Renal cortical epithelial cell (primary cell): ENCODE results near the gene CCSER2. TPM values are rescaled to one million over a fixed set of nuclear protein-coding genes. Genes with fewer than 3 reads are reported as not detected.
"Not testable (repeated sequence)": the region's sequence is repeated elsewhere in the genome, so short reads cannot be mapped to it uniquely, and the experiment has no call there.

ENCODE experiments used
- DNase-seq: peaks from one replicate; pipeline ENCODE4 v3.0.0-alpha.2; 2011; ENCODE audit warnings: low read depth
- total RNA-seq: library from RNA; depleted of rRNA; stranded (reverse); fragments of >200 nt; gene quantifications from 2 replicates; pipeline ENCODE4 v1.2.3, GENCODE V29; 2014

CCSER2 gene
- total RNA-seq, 1 donor from 2014 or later = 45.5 TPM

DNA sequence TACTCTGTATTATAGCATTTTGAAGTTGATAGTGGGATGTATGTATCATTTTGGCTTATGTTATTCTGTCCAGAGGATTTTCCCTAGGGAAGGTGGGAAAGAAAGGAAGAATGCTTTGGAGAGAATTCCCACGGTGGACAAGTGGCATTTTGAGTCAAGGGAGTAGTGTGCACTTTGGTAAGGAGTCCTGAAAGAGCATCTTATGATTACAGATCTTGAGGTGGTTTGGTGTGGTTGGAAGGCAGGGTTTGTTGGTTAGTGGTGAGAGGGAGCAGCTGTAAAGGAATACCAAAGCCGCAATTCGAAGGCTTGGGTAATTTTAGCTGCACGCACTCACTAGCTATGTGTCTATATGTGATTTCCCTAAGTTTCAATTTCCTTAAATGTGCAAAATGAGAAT, 16.1 kb downstream of the CCSER2 start:
- DNase-seq = no peak

DNA sequence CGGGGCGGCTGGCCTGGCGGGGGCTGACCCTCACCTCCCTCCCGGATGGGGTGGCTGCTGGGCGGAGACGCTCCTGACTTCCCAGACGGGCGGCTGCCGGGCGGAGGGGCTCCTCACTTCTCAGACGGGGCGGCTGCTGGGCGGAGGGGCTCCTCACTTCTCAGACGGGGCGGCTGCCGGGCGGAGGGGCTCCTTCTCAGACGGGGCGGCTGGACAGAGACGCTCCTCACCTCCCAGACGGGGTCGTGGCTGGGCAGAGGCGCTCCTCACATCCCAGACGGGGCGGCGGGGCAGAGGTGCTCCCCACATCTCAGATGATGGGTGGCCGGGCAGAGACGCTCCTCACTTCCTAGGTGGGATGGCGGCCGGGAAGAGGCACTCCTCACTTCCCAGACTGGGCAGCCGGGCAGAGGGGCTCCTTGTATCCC, 19.2 kb downstream of the CCSER2 start:
- not testable (repeated sequence) for DNase-seq

DNA sequence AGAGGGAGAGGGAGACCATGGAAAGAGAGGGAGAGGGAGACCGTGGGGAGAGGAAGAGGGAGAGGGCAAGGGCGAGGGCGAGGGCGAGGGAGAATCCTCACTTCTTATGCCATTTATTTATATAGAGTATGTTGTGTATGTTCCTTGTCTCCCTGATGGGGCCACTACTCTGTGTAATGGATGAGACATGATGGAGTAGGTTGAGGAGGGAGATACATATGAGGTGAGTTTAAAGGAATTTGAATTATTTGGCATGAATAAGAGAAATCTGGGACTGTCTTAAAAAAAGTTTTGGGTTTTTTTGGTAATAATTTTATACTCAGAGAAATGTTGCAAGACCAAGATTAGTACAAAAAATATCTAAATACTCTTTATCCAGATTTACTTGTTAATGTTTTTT, 20.1 kb downstream of the CCSER2 start:
- DNase-seq = no peak

DNA sequence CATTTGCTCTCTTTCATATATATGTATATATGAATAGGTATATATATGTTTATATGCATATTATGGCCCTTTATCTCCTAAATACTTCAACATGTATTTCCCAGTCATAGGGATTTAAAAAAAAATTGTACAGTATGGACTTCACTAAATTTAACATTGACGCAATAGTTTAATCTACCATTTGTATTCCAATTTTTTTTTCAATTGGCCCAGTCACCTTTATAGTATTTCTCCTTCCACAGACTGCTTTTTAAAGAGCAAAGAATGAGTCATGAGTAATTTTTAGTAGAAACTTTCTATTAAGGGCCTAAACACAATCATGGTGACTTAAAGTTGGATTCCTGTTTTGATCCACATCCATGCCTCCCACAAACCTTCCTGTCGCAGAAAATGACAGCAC, 20.5 kb downstream of the CCSER2 start:
- DNase-seq = peak; percentile 74

DNA sequence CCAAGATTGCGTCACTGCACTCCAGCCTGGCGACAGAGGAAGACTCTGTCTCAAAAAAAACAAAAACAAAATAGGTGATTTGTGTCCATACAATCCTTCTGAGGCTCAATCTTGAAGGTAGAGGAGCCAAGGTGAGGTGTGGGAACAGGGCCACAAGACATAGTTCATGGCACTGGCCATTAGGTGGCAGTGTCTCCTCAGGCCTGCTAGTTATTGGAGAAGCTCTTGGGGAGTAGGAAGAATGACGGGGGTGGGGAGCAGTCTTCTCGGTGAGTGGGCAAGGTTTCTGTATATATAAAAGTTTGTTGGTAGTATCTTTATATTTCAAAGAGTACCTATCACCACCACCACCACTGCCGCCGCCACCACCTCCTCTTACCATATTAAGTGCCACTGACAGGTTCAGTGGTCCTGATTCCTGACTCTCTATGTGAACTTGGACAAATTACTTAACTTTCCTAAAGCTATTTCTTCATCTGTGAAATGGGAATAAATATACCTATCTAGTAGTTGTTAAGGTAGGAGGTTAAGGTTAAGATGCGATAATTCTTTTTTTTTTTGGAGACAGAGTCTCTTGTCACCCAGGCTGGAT, 24.0 kb downstream of the CCSER2 start:
- DNase-seq = peak; percentile 61

DNA sequence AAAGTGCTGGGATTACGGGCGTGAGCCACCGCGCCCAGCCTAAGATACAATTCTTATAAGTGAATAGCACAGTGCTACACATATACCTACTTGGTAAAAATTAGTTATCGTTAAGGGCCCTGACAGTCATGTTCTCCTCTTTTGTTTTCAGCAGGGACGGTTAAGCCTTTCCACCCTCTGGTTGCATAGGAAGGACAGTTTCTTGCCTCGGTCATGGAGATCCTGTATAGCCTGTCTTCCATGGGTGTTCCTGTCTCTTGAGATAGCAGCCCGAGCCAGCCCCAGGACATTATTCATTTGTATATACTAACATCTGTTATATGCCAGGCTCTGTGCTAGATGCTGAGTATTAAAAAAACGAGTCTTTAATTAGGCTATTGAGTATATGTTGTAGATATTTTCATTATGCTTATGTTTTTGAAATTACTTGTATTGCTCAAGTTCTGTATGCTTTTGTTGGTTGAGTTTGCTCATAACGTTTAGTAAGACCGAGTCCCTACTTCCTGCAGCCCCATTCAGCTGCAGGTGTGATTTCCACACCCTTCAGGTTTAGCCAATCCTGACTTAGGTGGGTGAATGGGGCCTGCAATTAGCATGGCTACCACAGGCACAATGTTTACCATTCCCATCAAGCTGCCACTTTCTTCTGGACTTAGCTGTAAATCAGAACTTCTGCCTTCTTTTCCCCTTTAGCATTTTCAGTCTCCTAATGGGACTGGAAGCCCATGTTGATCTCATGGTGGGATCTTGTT, 24.8 kb downstream of the CCSER2 start:
- no peak for DNase-seq

DNA sequence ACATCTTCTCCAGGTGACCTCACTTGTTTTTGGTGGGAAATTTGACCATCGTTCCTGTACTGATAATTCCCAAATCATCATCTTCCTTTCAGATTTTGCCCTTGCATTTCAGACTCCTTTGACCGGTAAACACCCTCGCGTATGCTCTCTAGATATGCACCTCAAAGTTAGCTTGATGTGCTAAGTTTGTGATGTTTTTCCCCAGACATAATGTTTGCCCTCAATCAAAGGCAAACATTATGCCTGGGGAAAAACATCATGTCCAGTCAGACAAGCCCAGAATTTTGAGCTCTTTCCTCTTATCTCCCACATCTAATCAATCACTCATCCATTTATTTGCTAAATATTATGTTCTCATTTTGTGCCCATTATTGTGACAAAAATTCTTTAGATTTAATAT, 26.2 kb downstream of the CCSER2 start:
- no peak for DNase-seq

DNA sequence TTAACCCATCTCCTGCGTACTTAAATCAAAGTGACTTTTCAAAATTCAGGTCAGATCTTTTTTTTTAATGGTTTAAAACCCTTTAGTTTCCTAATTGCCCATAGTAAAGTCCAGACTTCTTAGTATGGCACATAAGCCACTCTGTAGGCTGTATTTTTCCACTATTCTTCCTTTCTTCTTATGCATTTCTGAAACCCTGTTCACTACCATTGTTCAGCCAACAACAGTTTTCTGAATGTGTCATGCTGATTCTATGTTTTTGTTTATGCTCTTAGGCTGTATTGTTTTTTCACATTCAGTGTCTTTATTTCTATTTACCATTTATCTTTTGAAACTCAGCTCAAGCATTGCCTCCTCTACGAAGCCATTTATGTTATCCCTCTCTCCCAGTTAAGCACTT, 26.7 kb downstream of the CCSER2 start:
- DNase-seq = no peak

DNA sequence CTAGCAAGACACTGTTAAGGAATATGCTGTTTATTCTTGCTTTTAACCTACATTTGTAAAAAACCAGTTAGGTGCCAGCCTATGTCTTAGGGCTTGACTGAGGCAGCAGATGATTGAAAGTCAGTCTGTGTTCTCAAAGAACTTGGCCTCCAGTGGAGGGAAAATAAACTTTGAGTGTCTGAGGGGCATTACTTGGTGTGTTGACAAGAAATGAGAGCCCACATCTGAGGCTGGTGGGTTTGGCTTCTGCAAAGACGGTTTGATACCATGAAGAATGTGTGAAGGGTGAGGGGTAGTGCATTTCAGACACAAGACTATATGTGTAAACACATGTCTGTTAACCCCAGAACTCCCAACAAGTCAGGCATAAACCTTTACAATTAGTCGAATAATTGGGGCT, 28.5 kb downstream of the CCSER2 start:
- DNase-seq = no peak

DNA sequence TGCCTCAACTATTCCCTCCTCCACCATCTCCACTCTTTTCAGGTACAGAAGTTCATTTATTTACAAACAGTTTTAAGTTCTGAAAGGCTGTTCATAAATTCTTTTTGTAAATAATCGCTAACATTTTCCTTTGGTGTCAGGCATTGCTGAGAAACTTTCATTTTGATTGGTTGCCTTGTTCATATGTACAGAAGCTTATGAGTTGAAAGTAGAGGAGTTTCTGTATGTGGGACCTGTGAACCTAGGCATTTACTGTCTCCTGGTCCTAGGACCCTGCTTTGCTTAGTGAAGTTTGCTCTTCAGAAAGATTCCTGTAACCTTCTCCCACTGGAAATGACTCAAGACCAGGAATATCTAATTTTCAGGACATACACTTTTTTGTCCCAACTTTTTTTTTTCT, 30.4 kb downstream of the CCSER2 start:
- no peak for DNase-seq

DNA sequence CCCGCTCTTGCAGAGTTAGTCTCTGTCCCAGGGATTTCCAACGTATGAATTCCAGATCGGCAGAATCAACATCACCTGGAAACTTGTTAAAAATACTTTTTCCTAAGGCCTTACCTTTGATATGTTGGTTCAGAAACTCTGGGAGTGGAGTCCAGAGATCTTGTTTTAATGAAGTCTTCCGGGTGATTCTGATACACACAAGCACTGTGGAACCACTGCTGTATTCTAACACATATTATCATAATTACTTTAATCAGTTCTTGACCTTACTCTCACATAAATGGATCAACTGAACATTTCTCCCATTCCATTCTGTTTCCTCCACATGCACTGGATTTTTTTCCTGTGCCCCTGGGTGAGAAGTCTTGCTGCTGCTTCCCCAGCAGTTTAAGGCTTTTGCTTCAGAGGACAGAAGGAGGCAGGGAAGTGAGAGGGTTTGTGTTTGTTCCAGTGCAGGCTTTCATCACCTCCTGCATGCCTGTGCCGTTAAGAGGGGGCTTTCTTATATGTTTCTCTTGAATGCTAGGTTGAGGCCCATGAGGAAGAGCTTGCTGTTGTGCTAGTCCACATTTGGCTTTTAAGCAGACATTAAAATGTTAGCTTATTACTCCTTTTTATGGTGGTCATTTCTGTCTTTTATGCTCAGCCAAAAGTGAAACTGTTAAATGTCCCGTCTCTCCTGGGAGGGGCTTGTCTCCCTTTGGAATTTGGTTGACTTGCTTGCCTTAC, 32.4 kb downstream of the CCSER2 start:
- peak; percentile 43 for DNase-seq

DNA sequence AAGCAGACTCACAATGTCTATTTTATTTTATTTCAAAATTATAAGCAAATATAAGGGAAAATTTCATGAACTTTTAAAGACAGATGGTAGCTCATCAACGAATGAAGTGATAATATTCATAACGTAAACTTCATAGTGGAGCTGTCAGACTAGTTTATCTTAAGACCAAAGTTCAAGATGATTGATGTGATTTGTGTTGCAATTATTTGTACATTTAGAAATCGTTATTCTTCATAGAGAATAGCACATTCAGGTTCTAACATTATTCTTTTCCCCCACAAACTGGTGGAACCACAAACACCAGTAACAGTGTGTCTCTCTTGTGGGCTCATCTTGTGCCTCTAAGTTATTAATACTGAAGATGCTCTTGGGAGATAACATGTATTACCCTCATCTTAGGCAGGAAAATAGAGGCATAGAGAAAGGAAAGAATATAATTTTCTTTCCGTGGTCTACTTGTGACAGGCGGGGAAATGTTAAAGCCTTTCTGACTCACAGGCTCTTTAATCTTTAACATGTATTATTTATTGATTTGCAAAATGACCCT, 37.0 kb downstream of the CCSER2 start:
- DNase-seq = no peak

DNA sequence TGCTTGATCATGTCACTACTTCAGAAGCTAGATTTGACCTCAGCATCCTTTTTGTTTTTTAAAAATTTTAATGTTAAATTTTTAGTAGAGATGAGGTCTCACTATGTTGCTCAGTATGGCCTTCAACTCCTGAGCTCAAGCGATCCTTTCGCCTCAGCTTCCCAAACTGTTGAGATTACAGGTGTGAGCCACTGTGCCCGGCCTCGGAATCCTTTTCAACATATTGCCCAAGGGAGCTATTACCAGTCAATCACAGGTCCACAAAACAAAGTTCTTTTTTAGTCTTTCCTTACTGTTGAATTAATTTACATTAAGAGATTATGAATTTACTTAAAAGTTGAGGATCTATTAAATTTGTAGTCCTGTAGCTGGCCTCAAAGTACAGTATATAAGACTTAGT, 37.7 kb downstream of the CCSER2 start:
- DNase-seq = no peak

DNA sequence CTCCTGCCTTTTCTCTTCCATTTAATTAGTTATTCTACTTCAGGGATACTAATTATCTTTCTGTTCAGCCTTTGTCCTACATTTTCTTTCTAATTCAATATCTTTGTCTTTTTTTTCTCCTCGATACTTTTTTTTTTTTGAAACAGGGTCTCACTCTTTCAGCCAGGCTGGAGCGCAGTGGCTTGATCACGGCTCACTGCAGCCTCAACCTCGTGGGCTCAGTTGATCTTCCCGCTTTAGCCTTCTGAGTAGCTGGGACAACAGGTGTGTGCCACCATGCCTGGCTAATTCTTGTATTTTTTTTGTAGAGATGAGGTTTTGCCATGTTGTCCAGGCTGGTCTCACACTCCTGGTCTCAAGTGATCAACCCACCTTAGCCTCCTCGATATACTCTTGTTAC, 38.9 kb downstream of the CCSER2 start:
- no peak for DNase-seq

DNA sequence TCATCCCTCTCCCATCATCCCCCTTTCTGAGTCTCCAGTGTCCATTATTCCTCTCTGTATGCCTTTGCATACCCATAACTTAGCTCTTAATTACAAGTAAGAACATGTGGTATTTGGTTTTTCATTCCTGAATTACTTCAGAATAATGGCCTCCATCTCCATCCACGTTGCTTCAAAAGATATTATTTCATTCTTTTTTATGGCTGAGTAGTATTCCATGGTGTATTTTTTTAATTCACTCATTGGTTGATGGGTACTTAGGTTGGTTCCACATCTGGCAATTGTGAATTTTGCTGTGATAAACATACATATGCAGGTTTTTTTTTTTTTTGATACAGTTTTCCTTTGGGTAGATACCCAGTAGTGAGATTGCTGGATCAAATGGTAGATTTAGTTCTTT, 40.4 kb downstream of the CCSER2 start:
- no peak for DNase-seq

DNA sequence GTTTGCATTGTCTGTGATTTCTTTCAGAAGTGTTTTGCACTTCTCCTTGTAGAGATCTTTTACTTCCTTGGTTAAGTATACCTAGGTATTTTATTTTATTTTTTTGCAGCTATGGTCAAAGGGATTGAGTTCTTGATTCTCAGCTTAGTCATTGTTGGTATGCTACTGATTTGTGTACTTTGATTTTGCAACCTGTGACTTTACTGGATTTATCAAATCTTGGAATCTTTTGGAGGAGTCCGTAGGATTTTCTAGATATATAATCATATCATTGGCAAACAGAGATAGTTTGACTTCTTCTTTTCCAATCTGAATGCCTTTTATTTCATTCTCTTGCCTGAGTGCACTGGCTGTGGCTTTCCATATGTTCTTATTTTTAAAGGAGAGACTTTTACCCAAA, 41.9 kb downstream of the CCSER2 start:
- DNase-seq = no peak

DNA sequence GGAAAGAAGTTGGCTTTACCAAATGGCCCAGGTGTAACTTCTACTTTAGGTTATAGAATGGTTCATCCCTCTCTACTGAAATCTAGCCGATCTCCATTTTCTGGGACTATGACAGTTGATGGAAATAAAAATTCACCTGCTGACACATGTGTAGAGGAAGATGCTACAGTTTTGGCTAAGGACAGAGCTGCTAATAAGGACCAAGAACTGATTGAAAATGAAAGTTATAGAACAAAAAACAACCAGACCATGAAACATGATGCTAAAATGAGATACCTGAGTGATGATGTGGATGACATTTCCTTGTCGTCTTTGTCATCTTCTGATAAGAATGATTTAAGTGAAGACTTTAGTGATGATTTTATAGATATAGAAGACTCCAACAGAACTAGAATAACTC, 43.6 kb downstream of the CCSER2 start:
- DNase-seq = no peak

DNA sequence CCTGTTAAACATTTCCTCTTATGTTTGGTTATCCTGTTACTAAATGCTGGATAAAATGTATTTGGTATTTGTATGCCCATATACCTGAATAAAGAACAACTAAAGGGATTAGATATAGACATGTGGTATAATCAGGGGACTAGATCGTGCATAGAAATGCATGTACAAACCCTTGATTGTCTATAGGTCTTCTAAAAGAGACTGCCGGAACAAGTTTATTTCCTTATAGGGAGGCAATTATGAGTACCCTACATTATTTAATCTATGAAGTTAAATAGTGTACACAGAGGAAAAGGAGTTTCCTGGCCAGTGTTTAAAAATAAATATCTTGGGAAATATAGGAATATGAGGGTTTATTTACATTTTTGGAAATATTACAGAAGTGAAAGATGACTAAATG, 44.6 kb downstream of the CCSER2 start:
- DNase-seq = no peak

DNA sequence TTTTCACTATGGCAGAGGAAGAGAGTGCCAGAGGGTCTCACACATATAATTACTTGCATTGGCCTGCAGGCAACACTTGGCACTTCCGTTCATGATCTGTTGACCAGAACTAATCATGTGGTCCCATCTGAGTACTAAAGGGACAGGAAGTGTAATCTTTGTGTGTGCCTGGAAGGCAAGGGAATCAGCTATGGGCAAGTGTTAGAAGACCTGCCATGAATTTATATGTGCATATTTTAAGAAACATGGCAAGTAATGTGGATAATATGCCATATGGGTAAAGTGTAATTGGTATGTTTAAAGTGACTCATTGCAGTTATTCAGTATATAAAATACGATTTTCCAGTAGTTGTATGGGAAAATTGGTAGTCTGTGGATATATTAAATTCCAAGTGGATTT, 46.1 kb downstream of the CCSER2 start:
- DNase-seq = no peak

DNA sequence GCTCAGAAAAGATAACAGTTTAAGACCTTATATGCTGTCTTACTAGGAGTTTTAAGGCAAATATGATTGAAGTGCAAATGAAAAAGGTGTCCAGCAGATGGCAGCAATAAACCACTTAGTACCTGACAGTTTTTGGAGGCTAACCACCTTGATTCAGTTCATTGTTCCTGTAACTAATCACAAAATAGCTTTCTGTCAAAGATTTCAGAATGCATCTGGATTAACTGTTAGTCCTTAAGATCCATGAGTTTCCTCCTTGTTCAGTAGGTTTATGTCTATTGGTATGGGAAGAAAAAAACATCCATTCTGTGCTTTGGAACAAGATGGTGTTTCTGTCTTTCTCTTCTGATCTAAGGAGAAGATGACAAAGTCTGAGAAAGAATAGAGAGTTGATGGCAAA, 46.6 kb downstream of the CCSER2 start:
- DNase-seq = peak; percentile 68

DNA sequence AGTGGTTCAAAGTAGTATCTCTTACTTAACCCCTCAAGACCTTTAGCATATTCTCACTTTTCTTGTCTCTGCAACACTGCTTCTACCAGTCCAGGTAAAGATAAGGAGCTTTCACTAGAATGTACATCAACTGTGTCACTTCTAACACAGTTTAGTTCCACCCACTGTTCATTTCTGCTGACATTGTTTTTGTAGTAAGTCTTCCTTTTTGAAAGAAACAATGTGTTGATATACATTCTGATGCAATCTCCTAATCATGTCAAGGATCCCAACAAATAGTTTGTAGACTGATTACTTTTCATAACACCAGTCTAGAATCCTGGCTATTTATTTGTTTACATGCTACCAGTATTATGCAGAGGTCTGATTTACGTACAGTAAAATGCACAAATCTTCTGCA, 47.5 kb downstream of the CCSER2 start:
- DNase-seq = no peak

DNA sequence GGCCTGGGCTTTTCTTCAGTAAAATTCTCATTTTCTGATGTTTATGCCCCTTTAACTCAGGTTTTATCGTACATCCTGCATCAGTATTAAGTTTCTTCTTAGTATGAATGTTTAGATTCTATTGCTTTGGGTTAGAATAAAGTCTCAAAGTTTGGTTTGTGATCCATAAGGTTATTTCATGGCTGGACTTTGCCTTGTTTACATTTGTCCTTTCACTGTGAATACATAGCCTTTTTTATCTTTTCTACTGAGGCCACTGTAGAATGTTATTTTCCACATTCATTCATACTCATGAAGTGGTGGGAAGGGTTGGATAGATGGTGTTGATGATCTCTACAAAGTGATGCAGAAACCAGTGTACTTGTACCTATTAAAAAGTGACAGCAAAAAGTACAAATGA, 59.8 kb downstream of the CCSER2 start:
- no peak for DNase-seq

DNA sequence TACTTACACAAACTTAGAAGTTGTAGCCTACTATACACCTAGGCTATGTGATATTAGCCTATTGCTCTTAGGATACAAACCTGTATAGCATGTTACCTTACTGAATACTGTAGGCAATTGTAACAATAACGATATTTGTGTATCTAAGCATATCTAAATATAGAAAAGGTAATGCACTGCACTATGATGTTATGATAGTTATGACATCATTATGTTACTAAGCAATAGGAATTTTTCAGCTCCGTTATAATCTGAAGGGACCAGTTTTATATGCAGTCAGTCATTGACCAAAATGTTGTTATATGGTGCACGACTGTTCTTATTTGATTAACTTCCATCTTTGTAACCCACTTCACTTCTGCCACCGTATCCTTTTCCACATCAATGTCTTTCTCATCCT, 62.0 kb downstream of the CCSER2 start:
- no peak for DNase-seq
